ENCODE measurements around the gene CPAMD8. TPM values are rescaled to one million over a fixed set of nuclear protein-coding genes. Genes with fewer than 3 reads are reported as not detected.

CPAMD8 gene
- polyA plus RNA-seq, 10 donors: 2.7 to 8.7 (median 4.3) TPM

- no peak for DNase-seq
Measured at GRCh38 chr19:16892868-16893685, 133.5 kb downstream of the CPAMD8 start.

GRCh38 chr19:16892436-16892835 is 134.2 kb downstream of the CPAMD8 start:
- DNase-seq: no peak

- DNase-seq: no peak
Measured at GRCh38 chr19:16891696-16892382, 134.8 kb downstream of the CPAMD8 start.

- no peak for DNase-seq
Measured at GRCh38 chr19:16890461-16891184, 136.0 kb downstream of the CPAMD8 start.

GRCh38 chr19:16889883-16890460 is 136.6 kb downstream of the CPAMD8 start:
- DNase-seq: no peak

GRCh38 chr19:16889366-16889882 is 137.2 kb downstream of the CPAMD8 start:
- DNase-seq: no peak

GRCh38 chr19:16888629-16889365 is 137.8 kb downstream of the CPAMD8 start, which contains the start of gene F2RL3:
Gene F2RL3, plus strand, starts transcription at chr19:16888999. Its CDS starts 191 bp downstream, at chr19:16889190.
- peak in 1 of 3 donors; percentile 57 for DNase-seq

GRCh38 chr19:16887353-16888265 is 139.0 kb downstream of the CPAMD8 start:
- DNase-seq: no peak

- DNase-seq: peak in 1 of 3 donors; percentile 37
Measured at GRCh38 chr19:16886305-16886880, 140.2 kb downstream of the CPAMD8 start.

GRCh38 chr19:16885166-16885565 is 141.4 kb downstream of the CPAMD8 start:
- DNase-seq: no peak

- DNase-seq: no peak
Measured at GRCh38 chr19:16883522-16883921, 143.1 kb downstream of the CPAMD8 start.

GRCh38 chr19:16882146-16882545 is 144.5 kb downstream of the CPAMD8 start:
- DNase-seq: no peak

GRCh38 chr19:16880884-16881554 is 145.6 kb downstream of the CPAMD8 start:
- no peak for DNase-seq

- no peak for DNase-seq
Measured at GRCh38 chr19:16878181-16878965, 148.2 kb downstream of the CPAMD8 start.

GRCh38 chr19:16877581-16877980 is 149.0 kb downstream of the CPAMD8 start:
- DNase-seq: no peak

GRCh38 chr19:16876904-16877361 is 149.7 kb downstream of the CPAMD8 start:
- no peak for DNase-seq

GRCh38 chr19:16875584-16876555 is 150.7 kb downstream of the CPAMD8 start:
- no peak for DNase-seq
